ENCODE data around the gene AKT3.
"Not testable (repeated sequence)": the region's sequence is repeated elsewhere in the genome, so short reads cannot be mapped to it uniquely, and the experiment has no call there.

The AKT3 gene

DNA sequence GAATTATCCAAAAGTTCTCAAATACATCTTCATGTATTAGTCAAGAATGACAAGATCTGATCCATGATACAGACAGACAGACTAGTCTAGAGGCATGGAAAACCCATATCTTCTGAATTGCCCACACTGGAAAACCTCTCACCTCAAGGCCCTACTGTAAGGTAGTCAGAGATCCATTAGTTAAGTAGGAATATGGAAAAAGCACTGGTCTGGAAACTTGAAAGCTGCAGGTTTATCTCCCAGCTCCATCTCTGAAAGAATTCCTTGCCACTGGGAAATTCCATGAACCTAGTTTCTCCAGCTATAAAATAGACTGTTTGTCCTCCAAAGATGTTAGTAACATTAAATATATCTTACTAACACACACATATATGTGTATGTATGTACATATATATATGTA lies 169.2 kb downstream of the AKT3 start:
- no peak for DNase-seq

DNA sequence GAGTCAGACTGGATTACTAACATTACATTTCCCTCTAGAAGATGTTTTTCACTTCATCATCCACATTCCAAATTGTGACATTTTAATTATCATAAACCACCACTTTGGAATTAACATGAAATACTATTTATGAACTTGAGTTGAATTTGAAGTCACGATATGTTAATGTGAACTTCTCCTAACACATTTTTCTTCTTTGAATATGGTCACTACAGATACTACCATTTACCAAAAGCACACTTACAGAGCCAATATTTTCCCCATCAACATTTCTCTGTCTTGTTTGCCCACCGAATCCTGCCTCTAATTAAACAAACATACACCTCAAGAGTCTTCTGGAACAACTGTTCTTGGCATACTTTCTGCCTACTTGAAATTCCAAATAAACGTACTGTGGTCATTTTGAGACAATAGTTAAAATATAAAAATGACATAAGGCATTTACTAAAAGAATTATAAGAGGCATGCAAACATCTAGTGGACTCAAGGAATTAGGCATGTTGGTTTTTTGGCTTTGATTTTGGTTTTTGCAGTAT lies 177.4 kb downstream of the AKT3 start:
- no peak for DNase-seq

DNA sequence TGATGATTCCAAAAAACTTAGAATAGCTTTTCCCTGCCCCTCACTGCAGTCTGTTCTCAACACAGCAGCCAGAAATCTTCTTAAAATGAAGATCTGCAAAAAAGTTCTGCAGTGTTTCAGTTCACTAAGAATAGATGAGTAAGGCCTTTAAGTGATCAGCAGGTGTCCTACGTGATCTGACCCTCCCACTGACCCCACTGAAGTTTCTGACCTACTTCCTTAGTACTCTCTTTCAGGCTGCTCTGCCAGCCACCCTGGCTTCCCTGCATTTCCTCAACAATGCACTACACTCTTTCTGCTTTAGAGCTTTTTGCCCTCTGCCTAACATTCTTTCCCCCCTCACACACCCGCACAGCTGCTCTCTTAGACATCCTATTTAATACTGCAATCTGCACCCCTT lies 182.5 kb downstream of the AKT3 start:
- DNase-seq, result no peak

DNA sequence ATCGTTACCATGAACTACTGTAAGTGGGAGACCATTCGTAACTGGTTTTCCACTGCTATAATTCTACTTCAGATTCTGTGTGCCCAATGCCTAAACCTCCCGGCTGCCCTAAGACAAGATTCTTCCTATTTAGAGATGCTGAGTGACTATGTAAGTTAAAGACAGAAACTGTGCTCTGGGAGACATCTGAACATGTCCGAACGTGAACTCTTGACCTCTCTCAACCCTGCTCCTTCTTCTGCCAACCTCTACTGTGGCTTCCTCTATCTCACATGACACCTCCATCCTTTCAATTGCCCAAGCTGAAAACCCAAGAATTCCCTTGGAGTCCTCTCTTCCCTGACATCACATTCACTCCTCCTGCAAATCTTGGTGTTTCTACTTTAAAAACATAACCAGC lies 182.9 kb downstream of the AKT3 start:
- DNase-seq, result no peak

DNA sequence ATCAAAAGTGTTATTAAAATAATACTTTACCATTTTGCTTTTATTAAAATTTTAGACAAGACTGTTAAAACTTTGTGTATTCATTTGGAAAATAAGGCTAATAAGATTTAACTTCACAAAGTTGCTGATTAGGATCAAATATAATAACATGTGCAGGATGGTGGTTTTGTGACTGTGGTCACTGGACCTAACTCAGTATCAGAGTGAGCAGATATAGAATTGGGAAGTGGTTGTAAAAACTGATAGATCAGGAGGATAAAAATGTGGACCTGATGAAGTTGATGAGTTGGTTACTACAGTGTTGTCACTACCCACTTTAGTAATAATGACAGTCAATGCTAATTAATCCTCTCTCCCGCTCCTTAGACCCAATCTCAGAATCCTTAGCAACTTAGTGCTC lies 186.4 kb downstream of the AKT3 start:
- no peak for DNase-seq

DNA sequence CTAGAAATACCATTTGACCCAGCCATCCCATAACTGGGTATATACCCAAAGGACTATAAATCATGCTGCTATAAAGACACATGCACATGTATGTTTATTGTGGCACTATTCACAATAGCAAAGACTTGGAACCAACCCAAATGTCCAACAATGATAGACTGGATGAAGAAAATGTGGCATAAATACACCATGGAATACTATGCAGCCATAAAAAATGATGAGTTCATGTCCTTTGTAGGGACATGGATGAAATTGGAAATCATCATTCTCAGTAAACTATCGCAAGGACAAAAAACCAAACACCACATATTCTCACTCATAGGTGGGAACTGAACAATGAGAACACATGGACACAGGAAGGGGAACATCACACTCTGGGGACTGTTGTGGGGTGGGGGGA lies 187.9 kb downstream of the AKT3 start:
- DNase-seq, result not testable (repeated sequence)

DNA sequence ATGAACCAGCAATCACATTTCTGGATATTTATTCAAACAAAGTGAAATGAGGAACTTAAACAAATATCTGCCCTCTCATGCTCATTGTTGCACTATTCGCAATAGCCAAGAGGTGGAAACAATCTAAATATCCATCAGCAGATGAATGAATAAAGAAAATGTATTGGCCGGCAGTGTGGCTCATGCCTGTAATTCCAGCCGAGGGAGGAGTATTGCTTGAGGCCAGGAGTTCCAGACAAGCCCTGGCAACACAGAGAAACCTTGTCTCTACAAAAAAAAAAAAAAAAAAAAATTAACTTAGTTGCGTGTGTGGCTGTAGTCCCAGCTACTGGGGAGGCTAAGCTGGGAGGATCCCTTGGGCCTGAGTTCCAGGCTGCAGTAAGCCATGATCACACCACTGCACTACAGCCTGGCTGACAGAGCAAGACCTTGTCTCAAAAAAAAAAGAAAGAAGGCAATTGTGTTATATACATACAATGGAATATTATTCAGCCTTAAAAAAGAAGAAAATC lies 191.4 kb downstream of the AKT3 start:
- peak in 1 of 2 experiments; percentile 4 for DNase-seq

DNA sequence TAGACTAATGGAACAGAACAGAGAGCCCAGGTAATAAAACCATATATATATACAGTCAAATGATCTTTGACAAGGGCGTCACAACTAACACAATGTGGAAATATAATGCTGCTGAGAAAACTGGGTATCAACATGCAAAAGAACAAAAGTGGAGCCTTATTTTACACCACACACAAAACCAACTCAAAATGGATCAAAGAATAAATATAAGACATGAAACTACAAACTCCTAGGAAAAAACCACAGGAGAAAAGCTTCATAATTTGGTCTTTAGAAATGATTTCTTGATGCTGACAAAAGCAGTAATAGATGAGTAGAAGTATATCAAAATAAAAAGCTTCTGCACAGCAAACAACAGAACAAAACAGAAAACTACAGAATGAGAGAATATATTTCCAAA lies 192.2 kb downstream of the AKT3 start:
- DNase-seq, result no peak

DNA sequence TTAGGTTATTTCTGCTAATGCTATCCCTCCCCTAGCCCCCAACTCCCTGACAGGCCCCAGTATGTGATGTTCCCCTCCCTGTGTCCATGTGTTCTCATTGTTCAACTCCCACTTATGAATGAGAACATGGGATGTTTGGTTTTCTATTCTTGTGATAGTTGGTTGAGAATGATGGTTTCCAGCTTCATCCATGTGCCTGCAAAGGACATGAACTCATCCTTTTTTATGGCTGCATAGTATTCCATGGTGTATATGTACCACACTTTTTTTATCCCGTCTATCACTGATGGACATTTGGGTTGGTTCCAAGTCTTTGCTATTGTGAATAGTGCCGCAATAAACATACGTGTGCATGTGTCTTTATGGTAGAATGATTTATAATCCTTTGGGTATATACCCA lies 200.5 kb downstream of the AKT3 start:
- not testable (repeated sequence) for DNase-seq

DNA sequence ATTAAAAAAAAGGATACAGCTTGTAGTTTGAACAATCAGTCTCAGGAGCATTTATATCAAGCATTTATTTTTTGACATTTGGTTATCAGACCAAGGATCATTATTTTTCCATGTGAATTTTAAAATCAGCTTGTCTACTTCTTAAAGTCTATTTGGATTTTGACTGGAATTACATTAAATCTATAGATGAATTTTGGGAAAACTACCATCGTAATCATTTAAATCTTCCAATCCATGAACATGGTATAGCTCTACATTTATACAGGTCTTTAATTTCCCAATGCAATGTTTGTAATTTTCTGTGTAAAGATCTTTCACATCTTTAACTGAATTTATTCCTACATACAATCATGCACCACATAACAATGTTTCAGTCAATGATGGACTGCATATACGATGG lies 203.2 kb downstream of the AKT3 start:
- DNase-seq, result no peak

DNA sequence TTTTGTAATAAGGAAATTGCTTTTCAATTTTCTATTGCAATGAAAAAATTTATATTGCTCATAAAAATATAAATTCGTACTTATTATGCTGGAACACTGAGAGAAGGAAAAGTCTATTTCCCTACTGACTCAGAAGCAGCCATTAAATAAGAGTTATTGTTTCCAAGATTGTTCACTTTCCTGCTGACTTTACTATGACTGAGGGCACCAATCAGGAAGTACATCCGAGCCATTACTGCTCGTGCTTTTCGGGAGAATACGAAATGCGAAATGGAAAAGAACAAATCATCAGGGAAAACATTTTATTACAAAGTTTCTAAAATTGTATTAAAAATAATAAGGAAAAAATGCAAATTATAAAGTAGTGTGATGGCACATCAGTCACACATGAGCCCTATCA lies 204.8 kb downstream of the AKT3 start:
- no peak for DNase-seq

DNA sequence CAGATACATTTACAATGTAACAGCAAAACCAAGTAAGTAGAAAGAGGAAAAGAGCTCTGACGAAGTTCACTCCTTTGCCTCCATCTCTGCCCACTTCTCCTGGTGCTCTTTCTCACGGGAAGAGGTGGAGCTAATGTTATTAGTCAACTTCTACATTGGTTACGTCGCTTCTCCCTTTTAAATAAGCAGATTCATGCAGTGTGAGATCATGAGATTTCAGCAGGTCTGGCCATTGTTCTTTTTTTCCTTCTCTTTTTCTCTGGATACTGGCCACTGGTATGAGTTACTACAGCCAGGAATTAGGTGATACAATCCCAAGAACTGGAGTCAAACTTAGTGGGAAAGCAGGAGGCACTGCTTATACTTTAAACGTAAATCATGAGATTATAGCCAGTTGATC lies 207.1 kb downstream of the AKT3 start:
- DNase-seq, result no peak

DNA sequence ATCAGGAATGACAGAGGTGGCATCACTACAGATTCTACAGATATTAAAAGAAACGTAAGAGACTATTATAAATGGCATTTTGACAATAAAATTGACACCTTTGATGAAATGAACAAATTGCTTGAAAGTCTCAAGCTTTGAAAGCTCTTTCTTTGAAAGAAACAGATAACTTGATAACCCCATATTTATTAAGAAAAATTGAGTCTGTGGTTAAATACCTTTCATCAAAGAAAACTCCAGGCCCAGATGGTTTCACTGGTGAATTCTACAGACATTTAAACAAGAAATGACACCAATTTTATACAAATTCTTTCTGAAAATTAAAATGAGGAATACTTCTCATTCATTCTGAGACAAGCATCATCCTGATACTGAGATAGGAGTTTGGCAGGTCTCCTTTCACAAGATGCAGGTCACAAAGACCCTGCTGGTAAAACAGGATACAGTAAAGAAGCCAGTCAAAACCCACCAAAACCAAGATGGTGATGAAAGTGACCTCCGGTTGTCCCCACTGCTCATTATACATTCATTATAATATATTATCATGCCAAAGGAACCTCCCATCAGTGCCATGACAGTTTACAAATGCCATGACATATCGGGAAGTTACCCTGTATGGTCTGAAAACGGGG lies 210.9 kb downstream of the AKT3 start:
- no peak for DNase-seq

DNA sequence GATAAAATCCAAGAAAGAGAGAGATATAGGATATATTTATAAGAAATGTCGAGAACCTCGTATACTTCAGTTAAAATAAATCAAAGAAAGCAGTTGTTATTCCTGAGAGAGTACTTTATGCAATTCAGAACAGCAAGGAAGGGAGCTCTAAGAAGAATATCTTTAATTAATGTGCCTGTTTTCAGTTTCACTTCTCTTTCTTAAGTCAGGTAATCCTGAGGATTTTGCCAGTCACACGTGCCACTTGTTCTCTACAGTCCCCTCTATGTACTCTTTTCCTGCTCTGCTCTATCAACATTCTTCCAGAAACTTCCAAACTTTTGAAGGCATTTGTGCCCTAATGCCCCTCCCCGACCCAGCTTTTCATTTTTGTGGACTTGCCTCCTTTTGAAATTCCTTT lies 211.9 kb downstream of the AKT3 start:
- no peak for DNase-seq

DNA sequence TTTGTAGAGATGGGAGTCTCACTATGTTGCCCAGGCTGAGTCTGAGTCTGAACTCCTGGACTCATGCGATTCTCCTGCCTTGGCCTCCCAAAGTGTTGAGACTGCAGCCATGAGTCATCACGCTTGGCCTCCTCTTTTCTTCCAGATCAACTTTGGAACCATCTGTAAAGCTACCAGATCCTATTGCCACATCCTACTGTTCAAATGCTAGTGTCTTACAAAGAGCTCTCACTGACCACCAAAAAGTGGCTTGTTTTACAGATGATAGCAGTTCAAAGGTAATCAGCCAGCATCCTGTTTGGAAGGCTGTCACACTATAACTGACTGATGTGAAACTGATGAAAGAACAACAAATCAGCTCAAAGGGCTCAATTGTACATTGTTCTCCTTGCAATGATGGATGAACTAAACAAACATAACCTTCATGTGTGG lies 221.6 kb downstream of the AKT3 start:
- no peak for DNase-seq

DNA sequence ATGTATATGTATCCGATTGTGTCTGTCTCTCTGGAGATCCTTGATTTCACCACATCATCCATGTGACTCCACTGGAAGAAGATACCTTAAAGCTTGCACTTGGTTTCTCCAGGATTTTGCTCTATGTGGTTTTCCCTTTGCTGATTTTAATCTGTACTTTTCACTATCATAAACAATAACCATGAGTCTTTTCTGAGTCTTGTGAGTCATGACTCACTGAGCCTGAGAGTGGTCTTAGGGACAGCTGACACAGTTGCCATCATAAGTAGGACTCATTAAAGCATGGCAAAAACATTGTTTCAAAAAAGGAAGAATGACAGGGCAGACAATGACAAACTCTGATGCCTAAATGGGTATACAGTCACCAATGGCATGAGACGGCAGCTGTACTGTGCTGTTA lies 226.2 kb downstream of the AKT3 start:
- no peak for DNase-seq

DNA sequence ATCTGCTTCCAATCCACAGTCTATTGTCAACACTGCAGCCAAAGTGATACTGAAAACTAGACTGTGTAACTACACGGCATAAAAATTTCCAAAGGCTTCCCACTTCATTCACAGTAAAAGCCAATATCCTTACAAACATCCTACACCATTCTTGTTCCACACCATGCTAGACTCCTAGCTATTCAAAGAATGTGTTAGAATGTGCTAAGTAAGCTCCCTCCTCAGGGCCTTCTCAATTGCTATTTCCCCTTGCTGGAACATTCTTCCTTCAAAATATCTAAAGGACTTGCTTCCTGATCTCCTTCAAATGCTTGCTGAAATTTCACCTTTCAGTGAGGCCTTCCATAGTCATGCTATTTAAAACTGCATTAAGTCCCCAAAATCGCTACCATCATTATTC lies 228.1 kb downstream of the AKT3 start:
- no peak for DNase-seq

DNA sequence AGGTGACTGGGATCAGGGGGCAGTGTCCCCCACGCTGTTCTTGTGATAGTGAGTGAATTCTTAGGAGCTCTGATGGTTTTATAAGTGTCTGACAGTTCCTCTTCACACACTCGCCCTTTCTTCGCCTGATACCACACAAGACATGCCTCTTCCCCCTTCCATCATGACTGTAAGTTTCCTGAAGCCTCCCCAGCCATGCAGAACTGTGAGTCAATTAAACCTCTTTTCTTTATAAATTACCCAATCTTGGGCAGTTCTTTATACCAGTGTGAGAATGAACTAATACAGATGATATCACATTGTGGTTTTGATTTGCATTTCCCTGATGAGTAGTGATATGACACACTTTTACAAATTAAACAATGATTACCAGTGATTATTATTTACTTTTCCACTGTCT lies 229.9 kb downstream of the AKT3 start:
- DNase-seq, result no peak

DNA sequence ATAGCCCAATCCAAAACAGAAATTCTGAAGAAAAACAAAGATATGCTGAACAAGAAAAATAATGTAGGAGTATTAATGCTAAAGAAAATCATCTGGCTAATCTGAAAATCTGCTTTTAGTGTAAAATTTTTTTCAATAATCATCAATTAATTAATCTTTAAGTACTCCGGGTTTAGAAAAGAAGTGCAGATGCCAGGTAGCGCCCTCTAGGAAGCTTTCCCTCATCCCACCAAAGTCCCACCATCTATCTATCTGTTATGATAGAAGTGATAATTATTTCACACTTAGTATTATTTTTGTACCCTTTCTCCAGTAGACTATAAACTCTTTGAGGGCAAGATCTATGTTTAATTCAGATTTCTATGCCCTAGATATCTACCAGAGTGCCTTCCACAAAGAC lies 240.3 kb downstream of the AKT3 start:
- no peak for DNase-seq

DNA sequence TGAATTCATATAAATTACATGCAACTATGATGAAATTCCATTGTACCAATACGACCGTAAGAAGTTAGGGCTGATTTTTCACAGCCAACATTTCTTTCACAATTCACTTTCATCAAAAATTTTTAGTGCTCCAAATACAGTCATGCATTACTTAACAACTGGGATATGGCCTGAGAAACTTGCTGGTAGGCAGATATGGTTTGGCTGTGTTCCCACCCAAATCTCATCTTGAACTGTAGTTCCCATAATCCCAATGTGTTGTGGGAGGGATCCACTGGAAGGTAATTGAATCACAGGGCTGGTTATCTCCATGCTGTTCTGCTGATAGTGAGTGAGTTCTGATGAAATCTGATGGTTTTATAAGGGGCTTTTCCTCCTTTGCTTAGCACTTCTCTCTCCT lies 244.4 kb downstream of the AKT3 start:
- no peak for DNase-seq

DNA sequence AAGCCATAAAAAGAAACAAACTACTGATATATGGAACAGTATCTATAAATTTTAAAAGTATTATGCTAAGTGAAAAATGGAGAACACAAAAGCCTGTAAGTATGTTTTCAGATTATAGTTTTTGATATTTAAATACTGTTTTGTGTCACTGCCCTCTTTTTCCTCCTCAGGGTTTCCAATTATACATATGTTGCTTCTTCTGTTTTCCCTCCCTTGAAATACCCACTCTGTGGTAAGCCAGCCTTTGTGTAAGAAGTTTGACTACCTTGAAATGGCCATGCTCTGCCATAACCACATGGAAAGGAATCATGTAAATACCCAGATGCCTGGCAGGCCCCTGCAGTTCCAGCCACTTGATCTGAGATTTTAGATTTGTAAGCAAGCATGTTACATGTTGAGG lies 248.3 kb downstream of the AKT3 start:
- no peak for DNase-seq

DNA sequence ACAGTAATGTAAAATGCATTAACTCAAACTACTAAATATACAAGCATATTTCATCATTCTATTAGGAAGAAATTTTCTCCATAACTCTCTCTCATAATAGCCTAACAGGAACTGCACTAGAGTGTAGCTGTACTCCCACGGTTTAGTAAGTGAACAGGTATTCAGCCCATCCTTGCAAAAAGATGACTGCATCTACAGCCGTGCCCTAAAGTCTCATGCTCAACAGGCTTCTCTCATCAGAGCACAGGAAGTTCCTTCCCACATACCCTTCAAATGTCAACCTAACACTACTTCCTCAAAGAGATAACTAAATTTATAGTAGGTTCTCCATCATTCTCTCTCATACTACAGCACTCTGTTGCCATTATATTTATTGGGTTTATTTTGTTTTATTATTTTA lies 251.6 kb downstream of the AKT3 start:
- peak; percentile 69 for DNase-seq

DNA sequence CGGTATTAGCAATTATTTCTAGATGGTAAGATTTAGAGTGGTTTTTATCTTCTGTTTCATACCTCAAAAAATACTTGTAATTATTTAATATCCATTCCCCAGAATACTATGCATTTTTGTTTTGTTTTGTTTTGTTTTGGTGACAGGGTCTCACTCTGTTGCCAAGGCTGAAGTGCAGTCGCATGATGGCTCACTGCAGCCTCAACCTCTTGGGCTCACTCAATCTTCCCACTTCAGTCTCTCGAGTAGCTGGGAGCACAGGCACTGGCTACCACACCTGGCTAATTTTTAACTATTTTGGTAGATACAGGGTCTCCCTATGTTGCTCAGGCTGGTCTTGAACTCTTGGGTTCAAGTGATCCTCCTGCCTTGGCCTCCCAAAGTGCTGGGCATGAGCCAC lies 252.7 kb downstream of the AKT3 start:
- DNase-seq, result no peak

DNA sequence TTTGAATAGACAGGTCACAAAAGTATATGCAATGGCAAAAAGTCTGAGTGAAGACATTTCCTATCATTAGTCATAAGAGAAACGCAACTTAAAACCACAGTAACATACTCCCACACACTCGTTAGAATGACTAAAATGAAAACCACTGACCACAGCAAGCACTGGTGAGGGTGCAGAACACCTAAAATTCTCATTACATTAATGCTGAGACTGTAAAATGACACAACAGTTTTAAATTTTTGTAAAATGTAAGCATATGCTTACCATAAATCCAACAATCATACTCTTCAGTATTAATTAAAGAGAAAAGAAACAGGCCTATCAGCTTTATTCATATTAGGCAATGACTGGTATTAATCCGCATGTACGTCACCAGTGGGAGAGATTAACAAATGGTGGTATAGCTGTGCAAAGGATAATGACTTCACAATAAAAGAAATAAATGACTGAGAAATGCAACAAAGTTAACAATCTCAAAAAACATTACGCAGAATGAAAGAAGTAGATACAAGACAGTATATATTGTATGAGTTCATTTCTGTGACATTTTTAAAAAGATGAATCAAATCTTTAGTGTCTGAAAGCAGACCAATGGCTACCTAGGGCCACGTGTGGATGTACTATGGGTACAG lies 253.5 kb downstream of the AKT3 start:
- peak; percentile 77 to 87 for DNase-seq

All from AML-193 (cell line).